ENCODE results near the gene KCNAB2.

The KCNAB2 gene

GRCh38 chr1:6010554-6010953 is 35.1 kb upstream of the KCNAB2 start:
- H3K4me3 ChIP-seq (ENCODE audit: low read depth, low read length): no peak overlapping the region
- no peak for DNase-seq (ENCODE audit: low read depth)
- TF ChIP-seq, protein P1, sequence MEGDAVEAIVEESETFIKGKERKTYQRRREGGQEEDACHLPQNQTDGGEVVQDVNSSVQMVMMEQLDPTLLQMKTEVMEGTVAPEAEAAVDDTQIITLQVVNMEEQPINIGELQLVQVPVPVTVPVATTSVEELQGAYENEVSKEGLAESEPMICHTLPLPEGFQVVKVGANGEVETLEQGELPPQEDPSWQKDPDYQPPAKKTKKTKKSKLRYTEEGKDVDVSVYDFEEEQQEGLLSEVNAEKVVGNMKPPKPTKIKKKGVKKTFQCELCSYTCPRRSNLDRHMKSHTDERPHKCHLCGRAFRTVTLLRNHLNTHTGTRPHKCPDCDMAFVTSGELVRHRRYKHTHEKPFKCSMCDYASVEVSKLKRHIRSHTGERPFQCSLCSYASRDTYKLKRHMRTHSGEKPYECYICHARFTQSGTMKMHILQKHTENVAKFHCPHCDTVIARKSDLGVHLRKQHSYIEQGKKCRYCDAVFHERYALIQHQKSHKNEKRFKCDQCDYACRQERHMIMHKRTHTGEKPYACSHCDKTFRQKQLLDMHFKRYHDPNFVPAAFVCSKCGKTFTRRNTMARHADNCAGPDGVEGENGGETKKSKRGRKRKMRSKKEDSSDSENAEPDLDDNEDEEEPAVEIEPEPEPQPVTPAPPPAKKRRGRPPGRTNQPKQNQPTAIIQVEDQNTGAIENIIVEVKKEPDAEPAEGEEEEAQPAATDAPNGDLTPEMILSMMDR (IDR thresholded peaks at IDR 0.05; ENCODE audit: control insufficient read depth, extremely low read depth, insufficient read depth): no peak

GRCh38 chr1:6011161-6011945 is 34.3 kb upstream of the KCNAB2 start:
- H3K4me3 ChIP-seq (ENCODE audit: low read depth, low read length): no peak overlapping the region
- TF ChIP-seq, protein P1 (IDR thresholded peaks at IDR 0.05; ENCODE audit: control insufficient read depth, extremely low read depth, insufficient read depth): no peak
- no peak for DNase-seq (ENCODE audit: low read depth)

- no peak for DNase-seq (ENCODE audit: low read depth)
- TF ChIP-seq, protein P1 (IDR thresholded peaks at IDR 0.05; ENCODE audit: control insufficient read depth, extremely low read depth, insufficient read depth): no peak
- no peak overlapping the region for H3K4me3 ChIP-seq (ENCODE audit: low read depth, low read length)
These were observed 33.8 kb upstream of the KCNAB2 start for GRCh38 chr1:6011946-6012258.

DNA sequence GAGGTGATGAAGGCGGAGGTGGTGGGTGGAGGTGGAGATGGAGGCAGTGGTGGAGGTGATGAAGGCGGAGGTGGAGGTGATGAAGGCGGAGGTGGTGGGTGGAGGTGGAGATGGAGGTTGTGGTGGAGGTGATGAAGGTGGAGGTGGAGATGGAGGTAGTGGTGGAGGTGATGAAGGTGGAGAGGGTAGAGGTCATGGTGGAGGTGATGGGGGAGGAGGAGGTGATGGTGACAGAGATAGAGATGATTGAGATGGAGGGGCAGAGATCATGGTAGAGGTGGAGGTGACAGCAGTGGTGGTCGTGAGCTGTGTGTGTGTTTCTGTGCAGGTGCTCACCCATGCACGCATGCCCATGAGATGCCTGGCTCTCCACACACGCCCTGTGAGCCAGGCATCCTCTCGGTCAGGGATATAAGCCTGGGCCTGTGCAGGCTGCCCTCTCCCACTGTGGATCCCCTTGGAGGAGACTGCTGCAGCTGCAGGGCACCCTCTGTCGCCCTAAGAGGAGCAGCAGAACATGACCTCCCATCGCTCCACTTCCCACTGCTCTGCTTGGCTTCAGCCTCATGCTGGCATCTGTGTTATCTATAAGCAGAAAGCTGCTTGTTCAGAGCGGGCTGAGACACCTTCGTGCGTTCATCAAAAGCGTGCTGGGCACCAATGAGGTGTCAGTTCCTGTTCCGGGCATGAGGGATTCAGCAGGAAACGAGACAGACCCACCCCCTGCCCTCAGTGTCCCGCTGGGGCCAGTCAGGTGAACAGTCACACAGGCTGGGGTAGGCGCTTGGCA is 33.0 kb upstream of the KCNAB2 start:
- DNase-seq (ENCODE audit: low read depth): no peak
- TF ChIP-seq, protein P1 (IDR thresholded peaks at IDR 0.05; ENCODE audit: control insufficient read depth, extremely low read depth, insufficient read depth): no peak
- H3K4me3 ChIP-seq (ENCODE audit: low read depth, low read length): no peak overlapping the region

DNA sequence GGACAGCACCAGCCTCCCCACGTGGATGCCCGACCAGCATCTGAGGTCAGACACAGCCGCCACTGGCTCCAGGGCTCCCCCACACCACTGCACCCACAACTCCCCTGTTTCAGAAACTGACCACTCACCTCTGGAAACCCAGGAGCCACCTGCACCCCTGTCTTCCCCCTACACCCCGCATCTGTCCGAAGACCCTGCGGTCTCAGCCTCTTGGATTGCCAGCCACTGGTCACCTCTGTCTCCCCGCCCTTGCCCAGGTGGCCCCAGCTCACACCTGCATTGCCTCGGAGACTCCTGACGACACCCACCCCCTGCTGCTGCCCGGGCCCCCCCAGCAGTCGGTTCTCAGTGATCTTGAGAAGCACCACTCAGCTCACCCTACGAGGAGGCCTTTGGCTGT is 32.2 kb upstream of the KCNAB2 start:
- DNase-seq (ENCODE audit: low read depth): no peak
- TF ChIP-seq, protein P1 (IDR thresholded peaks at IDR 0.05; ENCODE audit: control insufficient read depth, extremely low read depth, insufficient read depth): no peak

GRCh38 chr1:6014130-6014999 is 31.3 kb upstream of the KCNAB2 start:
- TF ChIP-seq, protein P1 (IDR thresholded peaks at IDR 0.05; ENCODE audit: control insufficient read depth, extremely low read depth, insufficient read depth): no peak
- no peak for DNase-seq (ENCODE audit: low read depth)

More for the DNA sequence above, 32.2 kb upstream of the KCNAB2 start:
- H3K4me3 ChIP-seq (ENCODE audit: low read depth, low read length): no peak overlapping the region

More at GRCh38 chr1:6014130-6014999, 31.3 kb upstream of the KCNAB2 start:
- no peak overlapping the region for H3K4me3 ChIP-seq (ENCODE audit: low read depth, low read length)
